Stomach (tissue), 4 donors: ENCODE measurements around the gene LMTK2.

ENCODE experiments used
- CTCF ChIP-seq, 7 experiments: fragments of 450-650 bp in 4 of 7; fragments of 200-600 bp in 3 of 7; sonication (generic) in 3 of 7; IDR thresholded peaks; one replicate each; pipeline ENCODE4 v1.5.1; 2016 to 2019; ENCODE audit warnings: antibody characterized with exemption in 7 of 7, control low read depth in 2 of 7, mild to moderate bottlenecking in 1 of 7
- EP300 ChIP-seq: sonication (generic); formaldehyde crosslinking; IDR thresholded peaks from one replicate; pipeline ENCODE4 v1.6.1; 2017; ENCODE audit warnings: antibody characterized with exemption
- POLR2A ChIP-seq, 4 donors: fragments of 450-650 bp; IDR thresholded peaks; one replicate each; pipeline ENCODE4 v1.6.1; 2016; ENCODE audit warnings: antibody characterized with exemption in 4 of 4, control low read depth in 2 of 4, mild to moderate bottlenecking in 1 of 4, moderate library complexity in 1 of 4

- no peak for TF ChIP-seq CTCF (IDR thresholded peaks at IDR 0.05)
- no peak for TF ChIP-seq POLR2A (IDR thresholded peaks at IDR 0.05)
- TF ChIP-seq EP300 = no peak
Observed at GRCh38 chr7:98137134-98137825, 30.6 kb downstream of the LMTK2 start.
